Right lobe of liver (tissue), 4 donors: ENCODE data around the gene DAG1.

ENCODE experiments used
- POLR2A ChIP-seq: fragments of 450-650 bp; IDR thresholded peaks from one replicate; pipeline ENCODE4 v1.6.1; 2017; ENCODE audit warnings: antibody characterized with exemption, mild to moderate bottlenecking
- TF ChIP-seq, protein P1 (sequence below), 4 donors: fragments of 200-600 bp in 3 of 4; fragments of 450-650 bp in 1 of 4; IDR thresholded peaks; one replicate each; pipeline versions ENCODE4 v1.5.1 to v1.8.0; 2016 to 2022; ENCODE audit warnings: antibody characterized with exemption in 4 of 4, mild to moderate bottlenecking in 2 of 4
- donor health status: DM: no; HTN: no; CAD: no.
- donor health status: DM: no; HTN: no; CAD: no.
- donor health status: DM: no; HTN: yes; CAD: no.

DNA sequence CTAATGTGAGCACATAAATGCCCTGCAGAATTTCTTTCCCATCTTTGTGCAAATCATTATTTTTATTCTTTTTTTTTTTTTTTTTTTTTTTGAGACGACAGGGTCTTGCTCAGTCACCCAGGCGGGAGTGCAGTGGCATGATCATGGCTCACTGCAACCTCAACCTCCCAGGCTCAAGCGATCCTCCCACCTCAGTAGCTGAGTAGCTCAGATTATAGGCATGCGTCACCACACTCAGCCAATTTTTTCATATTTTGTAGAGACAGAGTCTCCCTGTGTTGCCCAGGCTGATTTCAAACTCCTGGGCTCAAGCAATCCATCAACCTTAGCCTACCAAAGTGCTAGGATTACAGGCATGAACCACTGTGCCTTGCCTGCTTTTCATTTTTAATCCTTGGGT, 22.9 kb downstream of the DAG1 start:
- TF ChIP-seq, protein P1, sequence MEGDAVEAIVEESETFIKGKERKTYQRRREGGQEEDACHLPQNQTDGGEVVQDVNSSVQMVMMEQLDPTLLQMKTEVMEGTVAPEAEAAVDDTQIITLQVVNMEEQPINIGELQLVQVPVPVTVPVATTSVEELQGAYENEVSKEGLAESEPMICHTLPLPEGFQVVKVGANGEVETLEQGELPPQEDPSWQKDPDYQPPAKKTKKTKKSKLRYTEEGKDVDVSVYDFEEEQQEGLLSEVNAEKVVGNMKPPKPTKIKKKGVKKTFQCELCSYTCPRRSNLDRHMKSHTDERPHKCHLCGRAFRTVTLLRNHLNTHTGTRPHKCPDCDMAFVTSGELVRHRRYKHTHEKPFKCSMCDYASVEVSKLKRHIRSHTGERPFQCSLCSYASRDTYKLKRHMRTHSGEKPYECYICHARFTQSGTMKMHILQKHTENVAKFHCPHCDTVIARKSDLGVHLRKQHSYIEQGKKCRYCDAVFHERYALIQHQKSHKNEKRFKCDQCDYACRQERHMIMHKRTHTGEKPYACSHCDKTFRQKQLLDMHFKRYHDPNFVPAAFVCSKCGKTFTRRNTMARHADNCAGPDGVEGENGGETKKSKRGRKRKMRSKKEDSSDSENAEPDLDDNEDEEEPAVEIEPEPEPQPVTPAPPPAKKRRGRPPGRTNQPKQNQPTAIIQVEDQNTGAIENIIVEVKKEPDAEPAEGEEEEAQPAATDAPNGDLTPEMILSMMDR (IDR thresholded peaks at IDR 0.05) = no peak
- TF ChIP-seq POLR2A = no peak
